CD4-positive, alpha-beta T cell treated with Interleukin-4 for 1 hour (primary cell): ENCODE results near the gene SUCO.
"Not testable (repeated sequence)": the region's sequence is repeated elsewhere in the genome, so short reads cannot be mapped to it uniquely, and the experiment has no call there.

Experiments
- DNase-seq, 2 donors: peaks; one replicate each; pipeline ENCODE4 v3.0.0-alpha.2; 2020 to 2022

The SUCO gene, protein sequence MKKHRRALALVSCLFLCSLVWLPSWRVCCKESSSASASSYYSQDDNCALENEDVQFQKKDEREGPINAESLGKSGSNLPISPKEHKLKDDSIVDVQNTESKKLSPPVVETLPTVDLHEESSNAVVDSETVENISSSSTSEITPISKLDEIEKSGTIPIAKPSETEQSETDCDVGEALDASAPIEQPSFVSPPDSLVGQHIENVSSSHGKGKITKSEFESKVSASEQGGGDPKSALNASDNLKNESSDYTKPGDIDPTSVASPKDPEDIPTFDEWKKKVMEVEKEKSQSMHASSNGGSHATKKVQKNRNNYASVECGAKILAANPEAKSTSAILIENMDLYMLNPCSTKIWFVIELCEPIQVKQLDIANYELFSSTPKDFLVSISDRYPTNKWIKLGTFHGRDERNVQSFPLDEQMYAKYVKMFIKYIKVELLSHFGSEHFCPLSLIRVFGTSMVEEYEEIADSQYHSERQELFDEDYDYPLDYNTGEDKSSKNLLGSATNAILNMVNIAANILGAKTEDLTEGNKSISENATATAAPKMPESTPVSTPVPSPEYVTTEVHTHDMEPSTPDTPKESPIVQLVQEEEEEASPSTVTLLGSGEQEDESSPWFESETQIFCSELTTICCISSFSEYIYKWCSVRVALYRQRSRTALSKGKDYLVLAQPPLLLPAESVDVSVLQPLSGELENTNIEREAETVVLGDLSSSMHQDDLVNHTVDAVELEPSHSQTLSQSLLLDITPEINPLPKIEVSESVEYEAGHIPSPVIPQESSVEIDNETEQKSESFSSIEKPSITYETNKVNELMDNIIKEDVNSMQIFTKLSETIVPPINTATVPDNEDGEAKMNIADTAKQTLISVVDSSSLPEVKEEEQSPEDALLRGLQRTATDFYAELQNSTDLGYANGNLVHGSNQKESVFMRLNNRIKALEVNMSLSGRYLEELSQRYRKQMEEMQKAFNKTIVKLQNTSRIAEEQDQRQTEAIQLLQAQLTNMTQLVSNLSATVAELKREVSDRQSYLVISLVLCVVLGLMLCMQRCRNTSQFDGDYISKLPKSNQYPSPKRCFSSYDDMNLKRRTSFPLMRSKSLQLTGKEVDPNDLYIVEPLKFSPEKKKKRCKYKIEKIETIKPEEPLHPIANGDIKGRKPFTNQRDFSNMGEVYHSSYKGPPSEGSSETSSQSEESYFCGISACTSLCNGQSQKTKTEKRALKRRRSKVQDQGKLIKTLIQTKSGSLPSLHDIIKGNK (N-terminal part only)

GRCh38 chr1:172532700-172533512, at the start of gene SUCO:
Gene SUCO (plus strand): TSS chr1:172533150. CDS start chr1:172533436, 286 bp downstream.
- peak; percentile 100 for DNase-seq

DNA sequence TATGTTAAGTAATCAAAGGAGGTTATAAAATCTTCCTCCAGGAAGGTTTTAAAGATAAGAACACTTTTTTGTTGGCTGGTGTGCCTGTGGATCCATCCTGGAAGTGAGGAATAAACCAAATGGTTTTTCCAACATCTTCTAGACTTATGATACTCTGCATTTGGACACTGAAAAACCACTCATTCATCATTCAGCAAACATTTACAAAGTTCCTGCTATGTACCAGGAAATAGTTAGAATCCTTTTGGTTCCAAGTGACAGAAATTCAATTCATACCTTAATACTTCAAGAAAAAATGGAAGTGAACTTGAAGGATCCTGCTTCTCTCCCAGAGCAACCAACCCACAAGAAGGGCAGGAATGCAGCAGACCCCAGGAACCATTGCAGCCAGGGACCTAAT, 49.5 kb upstream of the SUCO start:
- DNase-seq = no peak

GRCh38 chr1:172484252-172484651, 48.7 kb upstream of the SUCO start:
- DNase-seq = no peak

- no peak for DNase-seq
These were observed 47.3 kb upstream of the SUCO start for GRCh38 chr1:172485626-172486025.

GRCh38 chr1:172486805-172487454, 46.0 kb upstream of the SUCO start:
- DNase-seq = no peak

DNA sequence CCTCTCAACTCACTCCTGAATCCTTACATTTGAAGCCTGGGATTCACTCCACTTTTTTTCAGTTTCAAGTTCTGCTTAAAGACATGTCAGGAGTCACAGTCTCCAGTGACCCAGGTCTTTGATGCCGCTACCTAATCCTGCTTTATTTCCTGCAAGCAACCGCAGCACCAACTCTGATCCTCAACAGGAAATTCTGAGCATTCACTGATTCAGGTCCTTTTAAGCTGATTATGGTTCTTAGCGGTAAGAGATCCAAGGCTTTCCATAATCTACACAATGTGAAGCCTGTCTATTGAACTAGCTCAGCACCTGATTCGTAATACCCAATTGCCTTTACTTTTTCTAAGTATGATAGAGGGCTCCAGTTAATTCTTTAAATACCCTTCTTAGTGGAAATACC, 45.4 kb upstream of the SUCO start:
- no peak for DNase-seq

DNA sequence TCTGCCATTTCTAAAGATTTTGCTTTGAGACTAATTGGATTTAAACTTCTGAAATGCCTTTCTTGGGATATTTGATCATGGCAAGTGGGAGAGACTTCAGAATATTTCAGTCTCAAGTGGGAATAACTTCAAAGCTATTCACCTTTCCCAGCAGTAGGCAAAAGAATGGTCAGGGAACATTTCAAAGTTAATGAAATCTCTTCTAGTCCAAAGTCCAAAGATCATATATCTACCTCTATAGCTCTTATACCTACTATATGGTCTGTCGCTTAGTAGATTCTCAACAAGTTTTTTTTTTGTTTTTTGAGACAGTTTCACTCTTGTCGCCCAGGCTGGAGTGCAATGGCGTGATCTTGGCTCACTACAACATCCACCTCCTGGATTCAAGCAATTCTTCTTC, 44.6 kb upstream of the SUCO start:
- DNase-seq = no peak

DNA sequence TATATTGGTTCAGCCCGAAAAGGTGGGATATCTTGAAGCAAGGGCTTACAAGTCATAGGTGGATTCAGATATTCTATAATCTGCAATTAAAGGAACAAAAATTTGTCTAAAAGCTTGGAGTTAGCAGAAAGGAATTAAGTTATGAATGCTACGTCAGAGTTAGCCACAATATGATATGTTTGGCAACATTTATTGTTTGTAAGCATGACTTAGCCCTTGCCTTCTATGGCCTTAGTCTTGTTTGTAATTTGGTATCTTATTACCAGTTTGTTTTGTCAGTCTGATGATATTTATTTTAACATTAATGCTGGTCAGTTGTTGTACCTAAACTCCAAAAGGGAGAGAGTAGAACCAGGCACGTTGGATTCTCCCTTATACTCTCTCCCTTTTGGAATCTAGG, 43.1 kb upstream of the SUCO start:
- no peak for DNase-seq

- no peak for DNase-seq
These were observed 40.5 kb upstream of the SUCO start for GRCh38 chr1:172492421-172492820.

DNA sequence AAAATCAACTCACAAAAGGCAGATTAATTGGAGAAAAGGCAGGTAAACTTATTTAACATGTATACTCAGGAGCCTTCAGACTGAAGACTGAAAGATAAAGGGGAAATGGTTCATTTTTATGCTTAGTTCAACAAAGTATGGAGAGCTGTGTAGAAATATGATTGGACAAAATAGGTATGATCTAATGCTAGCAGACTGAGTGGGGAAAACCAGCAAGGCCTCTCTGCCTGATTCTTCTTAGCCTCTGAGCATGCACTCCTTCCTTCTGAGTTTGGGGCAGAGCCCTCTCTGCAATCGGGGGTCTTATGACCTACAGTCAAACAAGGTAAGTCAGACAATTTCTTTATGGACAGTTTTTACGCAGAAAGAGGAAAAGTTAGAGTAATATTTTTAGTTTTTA, 38.8 kb upstream of the SUCO start:
- no peak for DNase-seq

DNA sequence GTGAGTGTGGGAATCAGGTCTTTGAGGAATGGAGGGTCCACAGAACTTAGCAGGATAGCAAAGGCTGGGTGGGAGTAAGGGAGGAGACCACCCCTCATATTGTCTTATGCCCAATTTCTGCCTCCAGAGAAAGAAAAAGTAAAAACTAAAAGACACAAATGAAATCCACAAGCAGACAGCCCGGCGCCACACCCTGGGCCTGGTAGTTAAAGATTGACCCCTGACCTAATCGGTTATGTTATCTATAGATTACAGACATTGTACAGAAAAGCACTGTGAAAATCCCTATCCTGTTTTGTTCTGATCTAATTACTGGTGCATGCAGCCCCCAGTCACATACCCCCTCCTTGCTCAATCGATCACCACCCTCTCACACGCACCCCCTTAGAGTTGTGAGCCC, 36.8 kb upstream of the SUCO start:
- not testable (repeated sequence) for DNase-seq

DNA sequence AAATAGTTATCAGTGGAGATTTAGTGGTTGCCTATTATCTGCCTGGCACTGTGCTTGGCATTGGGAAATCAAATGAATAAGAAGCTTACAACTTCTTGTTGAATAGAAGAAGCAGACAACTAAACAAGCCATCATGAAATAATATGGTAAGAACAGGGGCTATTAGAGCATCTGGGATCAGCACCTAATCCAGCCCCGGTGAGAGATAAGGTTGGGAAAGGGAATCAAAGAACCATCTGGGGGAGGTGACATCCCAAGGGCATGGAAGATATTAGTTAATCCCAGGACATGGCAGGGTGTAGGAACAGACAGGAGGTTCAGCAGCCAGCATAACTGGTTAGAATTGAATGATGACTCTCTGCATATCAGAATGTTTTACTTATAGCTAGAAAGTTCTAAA, 36.3 kb upstream of the SUCO start:
- DNase-seq = no peak

GRCh38 chr1:172497230-172497629, 35.7 kb upstream of the SUCO start:
- no peak for DNase-seq

DNA sequence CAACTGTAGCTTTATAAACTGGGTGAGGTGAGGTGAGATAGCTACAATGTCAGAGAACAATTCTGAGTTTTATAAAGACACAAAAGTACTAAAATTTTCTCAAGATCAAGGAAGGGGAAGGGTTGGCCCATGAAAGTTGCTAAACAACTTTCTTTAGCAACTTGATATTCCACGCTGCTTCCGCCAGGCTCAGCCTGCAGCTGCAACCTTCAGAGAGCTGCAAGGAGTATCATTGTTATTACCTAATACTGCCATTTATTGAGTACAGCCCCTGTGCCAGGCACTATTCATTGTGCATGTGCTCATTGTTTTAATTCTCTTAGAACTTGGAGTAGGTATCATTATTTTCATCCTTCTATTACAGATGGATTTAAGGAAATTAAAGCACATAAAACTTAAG, 34.1 kb upstream of the SUCO start:
- DNase-seq = peak in 1 of 2 donors; percentile 19

DNA sequence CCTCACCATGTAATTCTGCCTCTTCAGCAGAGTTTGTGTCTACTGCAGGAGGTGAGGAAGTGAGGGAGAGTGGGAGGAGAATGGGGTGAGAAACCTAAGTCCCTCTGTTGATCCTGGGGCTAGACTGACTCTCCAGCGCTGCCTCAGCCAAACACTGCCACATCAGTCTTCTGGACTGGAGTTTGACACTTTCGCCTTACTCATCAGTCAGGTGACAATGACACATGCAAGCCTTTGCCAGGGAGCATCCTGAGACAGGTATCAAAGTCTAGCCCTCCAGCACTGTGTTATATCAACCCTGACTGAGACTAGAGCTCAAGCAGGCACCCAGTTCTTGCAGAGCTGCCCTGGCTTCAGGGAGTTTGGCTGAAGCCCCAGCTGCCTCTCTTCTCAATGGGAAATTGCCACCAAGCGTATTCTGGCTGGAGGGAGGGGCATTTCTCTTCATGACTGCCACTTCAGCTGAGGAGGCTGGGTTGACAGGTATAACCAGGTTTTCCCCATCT, 33.3 kb upstream of the SUCO start:
- DNase-seq = no peak

GRCh38 chr1:172500207-172500606, 32.7 kb upstream of the SUCO start:
- DNase-seq = no peak

DNA sequence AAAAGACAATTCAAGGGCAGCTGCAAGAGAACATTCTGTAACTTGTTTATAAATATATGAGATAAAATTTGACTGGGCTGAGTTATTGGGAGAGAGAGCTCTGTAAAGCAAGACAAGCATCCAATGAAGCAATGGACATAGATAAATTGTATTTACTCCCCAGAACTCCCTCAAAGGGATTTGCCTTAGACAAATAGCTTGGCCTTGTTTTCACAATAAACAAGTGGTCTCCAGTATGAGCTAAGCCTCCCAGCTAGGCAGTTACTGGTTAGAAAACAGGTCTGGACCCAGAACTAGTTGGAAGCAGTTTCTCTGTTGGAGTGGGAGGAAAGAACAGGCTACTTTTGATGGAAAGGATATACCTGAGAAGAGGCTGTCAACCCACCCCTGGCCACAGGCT, 25.2 kb upstream of the SUCO start:
- DNase-seq = no peak

DNA sequence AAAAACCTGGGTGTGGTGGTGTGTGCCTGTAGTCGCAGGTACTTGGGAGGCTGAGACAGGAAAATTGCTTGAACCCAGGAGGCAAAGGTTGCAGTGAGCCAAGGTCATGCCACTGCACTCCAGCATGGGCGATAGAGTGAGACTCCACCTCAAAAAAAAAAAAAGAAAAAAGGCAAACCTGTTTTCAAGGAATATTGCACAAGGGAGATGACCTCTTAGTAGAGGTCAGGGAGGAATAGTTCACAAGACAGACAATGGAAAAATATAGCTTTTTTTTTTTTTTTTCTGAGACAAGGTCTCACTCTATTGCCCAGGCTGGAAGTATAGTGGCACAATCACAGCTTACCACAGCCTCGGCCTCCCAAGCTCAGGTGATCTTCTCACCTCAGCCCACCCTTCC, 22.5 kb upstream of the SUCO start:
- no peak for DNase-seq

DNA sequence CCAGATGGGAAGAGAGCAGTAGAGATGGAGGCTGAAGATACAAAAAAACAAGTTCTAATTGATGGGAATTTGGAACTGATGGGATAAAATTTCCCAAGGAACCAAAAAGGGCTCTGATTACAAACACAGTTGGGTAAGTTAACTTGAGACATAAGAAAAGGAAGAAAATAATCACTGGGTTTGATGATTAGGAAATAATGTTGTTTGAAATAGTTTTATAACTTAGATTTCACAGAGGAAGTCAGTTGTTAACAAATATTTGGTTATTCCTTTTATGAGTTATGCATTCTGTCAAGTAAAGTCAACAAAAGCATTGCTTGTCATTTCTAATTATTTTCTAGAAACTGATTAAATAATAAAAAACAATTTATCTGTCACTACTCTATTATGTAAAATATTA, 20.4 kb upstream of the SUCO start:
- DNase-seq = no peak

DNA sequence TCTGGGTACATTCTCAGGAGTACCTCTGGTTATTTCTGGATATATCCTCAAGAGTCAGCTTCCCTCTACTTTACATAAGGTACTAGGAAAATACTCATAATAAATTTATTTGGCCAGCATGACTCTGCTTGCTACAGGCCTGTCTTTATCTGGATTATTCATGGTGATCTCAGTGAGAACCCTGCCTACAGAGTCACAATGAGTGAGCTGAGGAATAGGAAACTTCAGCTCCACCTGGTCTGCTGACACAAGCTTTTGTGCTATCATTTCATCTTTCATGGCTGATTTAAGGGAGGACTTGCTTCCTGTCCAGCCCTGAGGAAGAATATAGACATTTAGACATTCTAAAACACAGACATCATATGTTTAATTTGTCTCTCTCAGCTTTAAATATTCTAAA, 19.5 kb upstream of the SUCO start:
- DNase-seq = no peak

GRCh38 chr1:172514108-172514507, 18.8 kb upstream of the SUCO start:
- DNase-seq = no peak

- DNase-seq = no peak
These were observed 17.5 kb upstream of the SUCO start for GRCh38 chr1:172515436-172515835.
